K562 (cell line): Measurements from ENCODE around the gene ASIC3. TPM values are rescaled to one million over a fixed set of nuclear protein-coding genes. Genes with fewer than 3 reads are reported as not detected.

Experiments used
- ARID1B ChIP-seq: fragments of 450-650 bp; IDR thresholded peaks from 2 replicates; pipeline ENCODE4 v1.6.1; 2016; ENCODE audit warnings: antibody characterized with exemption, mild to moderate bottlenecking, inconsistent platforms
- CBFA2T2 ChIP-seq: fragments of 450-650 bp; conservative IDR thresholded peaks from 2 replicates; pipeline ENCODE4 v1.6.1; 2017; ENCODE audit warnings: mild to moderate bottlenecking
- CBFA2T3 ChIP-seq: fragments of 450-650 bp; IDR thresholded peaks from 2 replicates; pipeline ENCODE4 v1.6.1; 2017
- CTBP1 ChIP-seq: fragments of 450-650 bp; IDR thresholded peaks from 2 replicates; pipeline ENCODE4 v1.6.1; 2016; ENCODE audit warnings: borderline replicate concordance
- FOXP1 ChIP-seq: sonication (generic); formaldehyde crosslinking; IDR thresholded peaks from 2 replicates; pipeline ENCODE4 v1.8.0; 2022; ENCODE audit warnings: mild to moderate bottlenecking, missing genetic modification reagents
- HDAC1 ChIP-seq, 2 experiments: fragments of 450-650 bp; IDR thresholded peaks; 2 replicates each; pipeline ENCODE4 v1.6.1; 2016 to 2017; ENCODE audit warnings: inconsistent platforms in 1 of 2, mild to moderate bottlenecking in 1 of 2, moderate library complexity in 1 of 2
- HSF4 ChIP-seq: fragments of 250-450 bp; sonication (Bioruptor Pico); IDR thresholded peaks from 2 replicates; pipeline ENCODE4 v2.1.2; 2022; ENCODE audit warnings: mild to moderate bottlenecking, moderate library complexity, borderline replicate concordance
- KDM1A ChIP-seq, 2 experiments: fragments of 450-650 bp; IDR thresholded peaks; 2 replicates each; pipeline ENCODE4 v1.6.1; 2016; ENCODE audit warnings: mild to moderate bottlenecking in 2 of 2
- KHSRP ChIP-seq: fragments of 450-650 bp; IDR thresholded peaks from 2 replicates; pipeline ENCODE4 v1.6.1; 2017
- LARP7 ChIP-seq: fragments of 450-650 bp; IDR thresholded peaks from 2 replicates; pipeline ENCODE4 v1.6.1; 2016
- MCM3 ChIP-seq: fragments of 450-650 bp; IDR thresholded peaks from 2 replicates; pipeline ENCODE4 v1.6.1; 2016
- NFATC3 ChIP-seq: fragments of 450-650 bp; IDR thresholded peaks from 2 replicates; pipeline ENCODE4 v1.6.1; 2017; ENCODE audit warnings: mild to moderate bottlenecking
- POLR2G ChIP-seq: fragments of 200-400 bp; formaldehyde crosslinking; IDR thresholded peaks from 2 replicates; pipeline ENCODE4 v1.6.1; 2017; ENCODE audit warnings: low read depth, mild to moderate bottlenecking, antibody characterized with exemption, low read length, moderate library complexity
- RCOR1 ChIP-seq, 2 experiments: IDR thresholded peaks; 2 replicates each; pipeline ENCODE4 v1.6.1; 2012; ENCODE audit warnings: low read depth in 2 of 2, low read length in 2 of 2, borderline replicate concordance in 1 of 2, improper control_type of control experiment in 1 of 2
- SAP30 ChIP-seq: fragments of 200-600 bp; sonication (generic); IDR thresholded peaks from 2 replicates; pipeline ENCODE4 v1.6.1; 2012; ENCODE audit warnings: borderline replicate concordance, low read depth, mild to moderate bottlenecking, moderate library complexity, low read length, control low read depth, inconsistent platforms; ENCODE audit not compliant: insufficient read depth, poor library complexity, severe bottlenecking
- SIN3A ChIP-seq, 2 experiments: fragments of 150-350 bp in 1 of 2; IDR thresholded peaks; 2 replicates each; pipeline ENCODE4 v1.6.1; 2011 to 2016; ENCODE audit warnings: borderline replicate concordance in 2 of 2, low read depth in 2 of 2, low read length in 2 of 2, mild to moderate bottlenecking in 2 of 2, moderate library complexity in 2 of 2; ENCODE audit not compliant: control insufficient read depth in 1 of 2
- TEAD1 ChIP-seq, 2 experiments: fragments of 450-650 bp in 1 of 2; sonication (generic) in 1 of 2; formaldehyde crosslinking; IDR thresholded peaks; 2 replicates each; pipeline versions ENCODE4 v1.4.0 to v1.8.0; 2020 to 2022; ENCODE audit warnings: mild to moderate bottlenecking in 2 of 2, missing genetic modification reagents in 1 of 2
- TEAD4 ChIP-seq, 2 experiments: sonication (generic) in 1 of 2; formaldehyde crosslinking in 1 of 2; IDR thresholded peaks; 2 replicates each; pipeline versions ENCODE4 v1.6.1 to v1.8.0; 2012 to 2022; ENCODE audit warnings: borderline replicate concordance in 1 of 2, inconsistent platforms in 1 of 2, low read length in 1 of 2, mild to moderate bottlenecking in 1 of 2, missing genetic modification reagents in 1 of 2
- ZNF507 ChIP-seq: conservative IDR thresholded peaks from 2 replicates; pipeline ENCODE4 v1.6.1; 2017; ENCODE audit warnings: missing genetic modification characterization, missing compliant biosample characterization
- polyA plus RNA-seq, 8 experiments: library from polyadenylated mRNA; depleted of rRNA in 4 of 8; stranded (reverse) in 5 of 8; unstranded in 3 of 8; fragments of >200 nt; fragmentation: Nextera tagmentation in 2 of 8; fragmentation: Illumina TruSeq in 1 of 8; extraction: Ambion mirVana in 2 of 8; extraction: Trizol in 1 of 8; gene quantifications; 2 replicates each; pipeline versions ENCODE4 v1.2.1 to v1.2.3, GENCODE V29; 2011 to 2014; ENCODE audit warnings: inconsistent platforms in 1 of 8, missing spikeins in 1 of 8
- total RNA-seq, 7 experiments: library from RNA; depleted of rRNA in 6 of 7; stranded (reverse); fragments of >200 nt in 6 of 7; fragmentation: Illumina TruSeq in 2 of 7; extraction: Trizol in 2 of 7; gene quantifications; 2 replicates each; pipeline versions ENCODE4 v1.2.1 to v1.2.3, GENCODE V29; 2011 to 2021; ENCODE audit warnings: low replicate concordance in 1 of 7
- TF ChIP-seq, protein P1 (sequence below): fragments of 450-650 bp; formaldehyde crosslinking; IDR thresholded peaks from 2 replicates; pipeline ENCODE4 v1.4.0; 2020; ENCODE audit warnings: mild to moderate bottlenecking, mixed read lengths
- TF ChIP-seq, protein P2 (sequence below): fragments of 250-450 bp; sonication (Bioruptor Pico); IDR thresholded peaks from 2 replicates; pipeline ENCODE4 v1.4.0; 2020; ENCODE audit warnings: mild to moderate bottlenecking, moderate library complexity, borderline replicate concordance
- TF ChIP-seq, protein P3 (sequence below): sonication (generic); formaldehyde crosslinking; IDR thresholded peaks from 2 replicates; pipeline ENCODE4 v1.8.0; 2022; ENCODE audit warnings: mild to moderate bottlenecking, missing genetic modification reagents
- TF ChIP-seq, protein P4 (sequence below): sonication (generic); formaldehyde crosslinking; IDR thresholded peaks from 2 replicates; pipeline ENCODE4 v1.9.0; 2022; ENCODE audit warnings: mild to moderate bottlenecking, missing genetic modification reagents
- TF ChIP-seq, protein P5 (sequence below): fragments of 250-450 bp; sonication (Bioruptor Pico); IDR thresholded peaks from 2 replicates; pipeline ENCODE4 v1.9.0; 2021; ENCODE audit warnings: mild to moderate bottlenecking

The ASIC3 gene
- total and polyA plus RNA-seq, 9 of the 15 experiments (the other 6 are each of a cell fraction or from before 2014, with no cell fraction given) = 0.11 to 5.0 (median 0.87) TPM

DNA sequence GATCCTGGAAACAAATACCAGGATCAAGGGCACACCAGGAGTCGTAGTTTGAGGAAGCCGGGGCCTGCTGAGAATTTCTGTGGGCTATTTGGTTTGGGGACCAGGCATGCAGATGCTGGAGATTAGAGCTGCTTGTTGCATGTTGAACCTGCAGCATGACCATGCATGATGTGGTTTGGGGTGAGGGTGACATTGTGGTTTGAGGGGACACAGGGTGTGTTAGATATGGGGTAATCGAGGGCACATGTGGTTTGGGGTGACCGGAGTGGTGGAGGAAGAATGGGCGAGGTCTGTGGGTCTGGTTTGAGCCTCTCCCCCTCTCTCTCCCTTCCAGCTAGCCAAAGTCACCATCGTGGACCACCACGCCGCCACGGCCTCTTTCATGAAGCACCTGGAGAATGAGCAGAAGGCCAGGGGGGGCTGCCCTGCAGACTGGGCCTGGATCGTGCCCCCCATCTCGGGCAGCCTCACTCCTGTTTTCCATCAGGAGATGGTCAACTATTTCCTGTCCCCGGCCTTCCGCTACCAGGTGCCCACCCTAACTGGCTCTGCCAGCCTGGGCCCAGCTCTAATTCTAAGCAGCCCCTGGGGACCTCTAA lies 47.3 kb upstream of the ASIC3 start (continued):
- TF ChIP-seq, protein P1, sequence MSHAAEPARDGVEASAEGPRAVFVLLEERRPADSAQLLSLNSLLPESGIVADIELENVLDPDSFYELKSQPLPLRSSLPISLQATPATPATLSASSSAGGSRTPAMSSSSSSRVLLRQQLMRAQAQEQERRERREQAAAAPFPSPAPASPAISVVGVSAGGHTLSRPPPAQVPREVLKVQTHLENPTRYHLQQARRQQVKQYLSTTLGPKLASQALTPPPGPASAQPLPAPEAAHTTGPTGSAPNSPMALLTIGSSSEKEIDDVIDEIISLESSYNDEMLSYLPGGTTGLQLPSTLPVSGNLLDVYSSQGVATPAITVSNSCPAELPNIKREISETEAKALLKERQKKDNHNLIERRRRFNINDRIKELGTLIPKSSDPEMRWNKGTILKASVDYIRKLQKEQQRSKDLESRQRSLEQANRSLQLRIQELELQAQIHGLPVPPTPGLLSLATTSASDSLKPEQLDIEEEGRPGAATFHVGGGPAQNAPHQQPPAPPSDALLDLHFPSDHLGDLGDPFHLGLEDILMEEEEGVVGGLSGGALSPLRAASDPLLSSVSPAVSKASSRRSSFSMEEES (CRISPR knock-in tag) = no peak
- peak in 1 of 2 experiments; percentile 20; a peak in 1 of 4 replicates for TF ChIP-seq RCOR1 (IDR thresholded peaks at IDR 0.05; ENCODE audit: borderline replicate concordance in 1 of 2, low read depth in 2 of 2, low read length in 2 of 2)
- TF ChIP-seq CBFA2T2 = peak; percentile 38
- TF ChIP-seq, protein P2, sequence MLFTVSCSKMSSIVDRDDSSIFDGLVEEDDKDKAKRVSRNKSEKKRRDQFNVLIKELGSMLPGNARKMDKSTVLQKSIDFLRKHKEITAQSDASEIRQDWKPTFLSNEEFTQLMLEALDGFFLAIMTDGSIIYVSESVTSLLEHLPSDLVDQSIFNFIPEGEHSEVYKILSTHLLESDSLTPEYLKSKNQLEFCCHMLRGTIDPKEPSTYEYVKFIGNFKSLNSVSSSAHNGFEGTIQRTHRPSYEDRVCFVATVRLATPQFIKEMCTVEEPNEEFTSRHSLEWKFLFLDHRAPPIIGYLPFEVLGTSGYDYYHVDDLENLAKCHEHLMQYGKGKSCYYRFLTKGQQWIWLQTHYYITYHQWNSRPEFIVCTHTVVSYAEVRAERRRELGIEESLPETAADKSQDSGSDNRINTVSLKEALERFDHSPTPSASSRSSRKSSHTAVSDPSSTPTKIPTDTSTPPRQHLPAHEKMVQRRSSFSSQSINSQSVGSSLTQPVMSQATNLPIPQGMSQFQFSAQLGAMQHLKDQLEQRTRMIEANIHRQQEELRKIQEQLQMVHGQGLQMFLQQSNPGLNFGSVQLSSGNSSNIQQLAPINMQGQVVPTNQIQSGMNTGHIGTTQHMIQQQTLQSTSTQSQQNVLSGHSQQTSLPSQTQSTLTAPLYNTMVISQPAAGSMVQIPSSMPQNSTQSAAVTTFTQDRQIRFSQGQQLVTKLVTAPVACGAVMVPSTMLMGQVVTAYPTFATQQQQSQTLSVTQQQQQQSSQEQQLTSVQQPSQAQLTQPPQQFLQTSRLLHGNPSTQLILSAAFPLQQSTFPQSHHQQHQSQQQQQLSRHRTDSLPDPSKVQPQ = no peak
- TF ChIP-seq, protein P3, sequence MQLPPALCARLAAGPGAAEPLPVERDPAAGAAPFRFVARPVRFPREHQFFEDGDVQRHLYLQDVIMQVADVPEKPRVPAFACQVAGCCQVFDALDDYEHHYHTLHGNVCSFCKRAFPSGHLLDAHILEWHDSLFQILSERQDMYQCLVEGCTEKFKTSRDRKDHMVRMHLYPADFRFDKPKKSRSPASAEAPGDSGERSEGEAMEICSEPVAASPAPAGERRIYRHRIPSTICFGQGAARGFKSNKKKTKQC (CRISPR knock-in tag) = no peak
- TF ChIP-seq, protein P4, sequence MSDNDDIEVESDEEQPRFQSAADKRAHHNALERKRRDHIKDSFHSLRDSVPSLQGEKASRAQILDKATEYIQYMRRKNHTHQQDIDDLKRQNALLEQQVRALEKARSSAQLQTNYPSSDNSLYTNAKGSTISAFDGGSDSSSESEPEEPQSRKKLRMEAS = 0 out of 2 replicates have a peak, but pooled peaks have one; percentile 22
- TF ChIP-seq SAP30 = no peak
- TF ChIP-seq NFATC3 = no peak
- no peak for TF ChIP-seq HSF4 (CRISPR knock-in tag)
- TF ChIP-seq FOXP1 = no peak
- no peak for TF ChIP-seq POLR2G
- TF ChIP-seq KHSRP = no peak
- TF ChIP-seq HDAC1 (IDR thresholded peaks at IDR 0.05) = 0 out of 4 replicates have a peak, but pooled peaks of 1 of the 2 experiments have one; percentile 18
- TF ChIP-seq MCM3 = no peak
- TF ChIP-seq ARID1B = peak; percentile 31; the same call in 1 of the 2 replicates
- peak; percentile 71 for TF ChIP-seq CBFA2T3
- 0 out of 4 replicates have a peak, but pooled peaks of 1 of the 2 experiments have one; percentile 6 for TF ChIP-seq TEAD1 (CRISPR knock-in tag; IDR thresholded peaks at IDR 0.05)
- no peak for TF ChIP-seq SIN3A (IDR thresholded peaks at IDR 0.05; ENCODE audit: borderline replicate concordance in 2 of 2, control insufficient read depth in 1 of 2, low read depth in 2 of 2, low read length in 2 of 2)
- no peak for TF ChIP-seq LARP7
- TF ChIP-seq CTBP1 = no peak
- TF ChIP-seq ZNF507 (tag) = no peak
- TF ChIP-seq, protein P5, sequence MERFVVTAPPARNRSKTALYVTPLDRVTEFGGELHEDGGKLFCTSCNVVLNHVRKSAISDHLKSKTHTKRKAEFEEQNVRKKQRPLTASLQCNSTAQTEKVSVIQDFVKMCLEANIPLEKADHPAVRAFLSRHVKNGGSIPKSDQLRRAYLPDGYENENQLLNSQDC (CRISPR knock-in tag) = no peak
- peak; percentile 58 for TF ChIP-seq TEAD4 (IDR thresholded peaks at IDR 0.05; ENCODE audit: low read length)
- no peak for TF ChIP-seq TEAD4 (CRISPR knock-in tag; IDR thresholded peaks at IDR 0.05; ENCODE audit: borderline replicate concordance)
- TF ChIP-seq KDM1A (IDR thresholded peaks at IDR 0.05) = 0 out of 4 replicates have a peak, but pooled peaks of 1 of the 2 experiments have one; percentile 41
